ENCODE data around the gene MAGEA3.

DNA sequence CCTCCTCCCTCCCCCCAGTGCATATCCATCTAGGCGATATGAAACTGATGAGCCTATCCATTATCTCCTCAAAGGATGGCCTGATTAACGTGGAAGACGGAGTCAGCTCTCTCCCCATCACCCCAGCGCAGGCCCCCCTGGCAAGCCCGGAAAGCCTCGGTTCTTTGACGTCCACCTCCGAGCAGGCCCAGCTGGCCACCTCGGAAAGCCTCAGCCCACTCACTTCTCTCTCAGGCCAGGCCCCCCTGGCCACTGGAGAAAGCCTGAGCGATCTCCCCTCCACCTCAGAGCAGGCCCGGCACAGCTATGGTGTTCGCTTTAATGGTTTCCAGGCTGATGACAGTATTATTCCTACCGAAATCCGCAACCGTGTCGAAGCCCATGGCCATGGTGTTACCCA is 46.1 kb upstream of the MAGEA3 start:
- no peak for TF ChIP-seq EZH2 (IDR thresholded peaks at IDR 0.05; ENCODE audit: borderline replicate concordance, low read length)
- TF ChIP-seq, protein P1, sequence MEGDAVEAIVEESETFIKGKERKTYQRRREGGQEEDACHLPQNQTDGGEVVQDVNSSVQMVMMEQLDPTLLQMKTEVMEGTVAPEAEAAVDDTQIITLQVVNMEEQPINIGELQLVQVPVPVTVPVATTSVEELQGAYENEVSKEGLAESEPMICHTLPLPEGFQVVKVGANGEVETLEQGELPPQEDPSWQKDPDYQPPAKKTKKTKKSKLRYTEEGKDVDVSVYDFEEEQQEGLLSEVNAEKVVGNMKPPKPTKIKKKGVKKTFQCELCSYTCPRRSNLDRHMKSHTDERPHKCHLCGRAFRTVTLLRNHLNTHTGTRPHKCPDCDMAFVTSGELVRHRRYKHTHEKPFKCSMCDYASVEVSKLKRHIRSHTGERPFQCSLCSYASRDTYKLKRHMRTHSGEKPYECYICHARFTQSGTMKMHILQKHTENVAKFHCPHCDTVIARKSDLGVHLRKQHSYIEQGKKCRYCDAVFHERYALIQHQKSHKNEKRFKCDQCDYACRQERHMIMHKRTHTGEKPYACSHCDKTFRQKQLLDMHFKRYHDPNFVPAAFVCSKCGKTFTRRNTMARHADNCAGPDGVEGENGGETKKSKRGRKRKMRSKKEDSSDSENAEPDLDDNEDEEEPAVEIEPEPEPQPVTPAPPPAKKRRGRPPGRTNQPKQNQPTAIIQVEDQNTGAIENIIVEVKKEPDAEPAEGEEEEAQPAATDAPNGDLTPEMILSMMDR (conservative IDR thresholded peaks at IDR 0.05 in 1 of 2, IDR thresholded peaks at IDR 0.05 in 1 of 2; ENCODE audit: extremely low read depth in 1 of 2, insufficient read depth in 1 of 2, low read depth in 1 of 2, low read length in 2 of 2), result no peak
